Astrocyte (in vitro differentiated cells and primary cell): Measurements from ENCODE around the gene C11orf52. TPM values are rescaled to one million over a fixed set of nuclear protein-coding genes. Genes with fewer than 3 reads are reported as not detected.

Experiments used
- DNase-seq: peaks from one replicate; pipeline ENCODE4 v3.0.0-alpha.2; 2010; ENCODE audit warnings: low read depth
- FAIRE-seq: peaks from 2 replicates; lab custom pipeline; 2011; peaks lifted over from hg19 to GRCh38; lab: Jason Lieb, UNC
- H2AFZ ChIP-seq: 2 replicates; pipeline ENCODE4 v1.6.0; 2012; ENCODE audit warnings: low read depth, low read length, inconsistent platforms
- H3K27ac ChIP-seq: 2 replicates; pipeline ENCODE4 v1.5.1; 2011; ENCODE audit warnings: low read depth, low read length, inconsistent platforms
- H3K27me3 ChIP-seq: 2 replicates; pipeline ENCODE4 v1.6.0; 2011; ENCODE audit warnings: low read length, inconsistent platforms; ENCODE audit not compliant: insufficient read depth
- H3K36me3 ChIP-seq: 2 replicates; pipeline ENCODE4 v1.5.1; 2011; ENCODE audit warnings: low read length, inconsistent platforms; ENCODE audit not compliant: insufficient read depth
- H3K4me1 ChIP-seq: 2 replicates; pipeline ENCODE4 v1.5.1; 2011; ENCODE audit warnings: low read length, inconsistent platforms; ENCODE audit not compliant: insufficient read depth
- H3K4me2 ChIP-seq: 2 replicates; pipeline ENCODE4 v1.6.0; 2012; ENCODE audit warnings: low read length, inconsistent platforms
- H3K4me3 ChIP-seq: 2 replicates; pipeline ENCODE4 v1.5.1; 2011; ENCODE audit warnings: low read depth, mild to moderate bottlenecking, low read length, inconsistent platforms; ENCODE audit not compliant: insufficient read depth
- H3K79me2 ChIP-seq: 2 replicates; pipeline ENCODE4 v1.6.0; 2012; ENCODE audit warnings: mild to moderate bottlenecking, low read length, inconsistent platforms; ENCODE audit not compliant: insufficient read depth
- H3K9ac ChIP-seq: 2 replicates; pipeline ENCODE4 v1.6.0; 2012; ENCODE audit warnings: mild to moderate bottlenecking, low read length, inconsistent platforms
- H3K9me3 ChIP-seq: 2 replicates; pipeline ENCODE4 v1.5.1; 2012; ENCODE audit warnings: low read depth, mild to moderate bottlenecking, low read length, inconsistent platforms; ENCODE audit not compliant: insufficient read depth
- H4K20me1 ChIP-seq: 2 replicates; pipeline ENCODE4 v1.6.0; 2012; ENCODE audit warnings: low read length, inconsistent platforms; ENCODE audit not compliant: insufficient read depth
- H3K27ac Mint-ChIP-seq: one replicate; pipeline ENCODE4 v1.8.0; 2021; ENCODE audit warnings: mild to moderate bottlenecking, mixed read lengths; ENCODE audit not compliant: unreplicated experiment
- H3K27me3 Mint-ChIP-seq: one replicate; pipeline ENCODE4 v1.8.0; 2021; ENCODE audit warnings: low read depth, mixed read lengths; ENCODE audit not compliant: unreplicated experiment
- H3K36me3 Mint-ChIP-seq: one replicate; pipeline ENCODE4 v1.8.0; 2021; ENCODE audit warnings: low read depth, mixed read lengths; ENCODE audit not compliant: unreplicated experiment
- H3K4me1 Mint-ChIP-seq: one replicate; pipeline ENCODE4 v1.8.0; 2021; ENCODE audit warnings: low read depth, mixed read lengths; ENCODE audit not compliant: unreplicated experiment
- H3K4me3 Mint-ChIP-seq: one replicate; pipeline ENCODE4 v1.8.0; 2021; ENCODE audit warnings: mild to moderate bottlenecking, moderate library complexity, mixed read lengths; ENCODE audit not compliant: unreplicated experiment
- H3K9me3 Mint-ChIP-seq: one replicate; pipeline ENCODE4 v1.8.0; 2021; ENCODE audit warnings: mild to moderate bottlenecking, mixed read lengths; ENCODE audit not compliant: unreplicated experiment
- EZH2 ChIP-seq: IDR thresholded peaks from 2 replicates; pipeline ENCODE4 v1.6.1; 2012; ENCODE audit warnings: mild to moderate bottlenecking, low read length, inconsistent platforms; ENCODE audit not compliant: insufficient read depth
- total RNA-seq: library from RNA; stranded (reverse); gene quantifications from 2 replicates; pipeline ENCODE4 v1.2.1, GENCODE V29; 2021
- TF ChIP-seq, protein P1 (sequence below): IDR thresholded peaks from 2 replicates; pipeline ENCODE4 v1.5.1; 2011; ENCODE audit warnings: low read depth, mild to moderate bottlenecking, inconsistent platforms, low read length, moderate library complexity; ENCODE audit not compliant: insufficient read depth

Gene C11orf52
- total RNA-seq, 1 donor from 2014 or later = 0.50 TPM

DNA sequence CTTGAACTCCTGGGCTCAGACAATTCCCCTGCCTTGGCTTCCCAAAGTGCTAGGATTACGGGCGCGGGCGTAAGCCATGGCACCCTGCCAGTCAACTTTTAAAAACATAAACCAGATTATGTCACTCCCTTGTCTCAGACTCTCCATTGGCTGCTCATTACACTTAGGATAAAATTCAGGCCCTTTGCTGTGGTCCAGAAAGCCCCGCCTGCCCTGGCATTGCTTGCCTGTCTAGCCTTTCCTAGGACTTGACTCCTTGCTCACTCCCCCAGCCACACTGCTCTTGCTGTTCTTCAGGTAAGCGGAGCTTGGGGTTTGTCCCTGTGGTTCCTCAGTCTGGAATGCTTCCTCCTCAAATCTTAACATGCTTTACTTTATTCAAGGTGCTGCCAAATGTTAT lies 48.9 kb downstream of the C11orf52 start:
- Histone ChIP-seq H2AFZ (no peak overlapping the region), H3K4me1 (no peaks in the 10 kb centered on the region), H4K20me1 (no peaks in the 10 kb centered on the region), H3K4me3 (no peak overlapping the region), H3K9me3 (no peaks in the 10 kb centered on the region), H3K27ac (no peak overlapping the region), H3K27me3 (no peaks in the 10 kb centered on the region), H3K79me2 (no peaks in the 10 kb centered on the region), H3K36me3 (no peaks in the 10 kb centered on the region), H3K9ac (no peak overlapping the region), H3K4me2 (no peak overlapping the region)
- DNase-seq = no peak
- H3K4me3 Mint-ChIP-seq = no peak overlapping the region
- no peak overlapping the region for H3K27ac Mint-ChIP-seq
- peaks cover 11% of the 10 kb centered on the region for H3K36me3 Mint-ChIP-seq
- H3K27me3 Mint-ChIP-seq = no peaks in the 10 kb centered on the region
- no peaks in the 10 kb centered on the region for H3K9me3 Mint-ChIP-seq
- FAIRE-seq = no peak
- no peaks in the 10 kb centered on the region for H3K4me1 Mint-ChIP-seq
- TF ChIP-seq EZH2 = no peak
- TF ChIP-seq, protein P1, sequence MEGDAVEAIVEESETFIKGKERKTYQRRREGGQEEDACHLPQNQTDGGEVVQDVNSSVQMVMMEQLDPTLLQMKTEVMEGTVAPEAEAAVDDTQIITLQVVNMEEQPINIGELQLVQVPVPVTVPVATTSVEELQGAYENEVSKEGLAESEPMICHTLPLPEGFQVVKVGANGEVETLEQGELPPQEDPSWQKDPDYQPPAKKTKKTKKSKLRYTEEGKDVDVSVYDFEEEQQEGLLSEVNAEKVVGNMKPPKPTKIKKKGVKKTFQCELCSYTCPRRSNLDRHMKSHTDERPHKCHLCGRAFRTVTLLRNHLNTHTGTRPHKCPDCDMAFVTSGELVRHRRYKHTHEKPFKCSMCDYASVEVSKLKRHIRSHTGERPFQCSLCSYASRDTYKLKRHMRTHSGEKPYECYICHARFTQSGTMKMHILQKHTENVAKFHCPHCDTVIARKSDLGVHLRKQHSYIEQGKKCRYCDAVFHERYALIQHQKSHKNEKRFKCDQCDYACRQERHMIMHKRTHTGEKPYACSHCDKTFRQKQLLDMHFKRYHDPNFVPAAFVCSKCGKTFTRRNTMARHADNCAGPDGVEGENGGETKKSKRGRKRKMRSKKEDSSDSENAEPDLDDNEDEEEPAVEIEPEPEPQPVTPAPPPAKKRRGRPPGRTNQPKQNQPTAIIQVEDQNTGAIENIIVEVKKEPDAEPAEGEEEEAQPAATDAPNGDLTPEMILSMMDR = no peak

DNA sequence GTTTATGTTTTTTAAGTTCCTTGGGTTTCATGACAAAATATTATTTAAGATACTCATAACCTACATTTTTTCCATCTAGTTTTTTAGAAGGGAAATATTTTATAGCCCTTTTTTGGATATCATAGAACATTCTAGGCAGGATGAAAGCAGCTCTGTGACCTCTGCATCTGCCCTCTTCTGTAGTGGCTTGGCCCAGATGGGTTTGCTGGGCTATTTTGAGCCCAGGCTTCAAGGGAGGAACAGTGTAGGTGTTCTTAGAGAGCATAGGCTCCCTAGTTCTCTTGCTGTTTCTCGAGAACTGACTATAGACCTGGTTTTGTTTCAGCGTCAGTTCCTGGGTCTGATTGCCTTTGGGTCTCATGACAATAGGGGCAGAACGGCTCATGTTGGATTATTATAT lies 50.6 kb downstream of the C11orf52 start:
- Mint-ChIP-seq H3K36me3 (peaks cover 11% of the 10 kb centered on the region), H3K27ac (no peak overlapping the region), H3K4me3 (no peak overlapping the region), H3K4me1 (peaks cover 1% of the 10 kb centered on the region), H3K9me3 (no peaks in the 10 kb centered on the region), H3K27me3 (no peaks in the 10 kb centered on the region)
- Histone ChIP-seq H3K9ac (no peak overlapping the region), H2AFZ (no peak overlapping the region), H3K9me3 (no peaks in the 10 kb centered on the region), H4K20me1 (no peaks in the 10 kb centered on the region), H3K27me3 (no peaks in the 10 kb centered on the region), H3K4me2 (no peak overlapping the region), H3K4me3 (no peak overlapping the region), H3K4me1 (no peaks in the 10 kb centered on the region), H3K36me3 (no peaks in the 10 kb centered on the region), H3K79me2 (no peaks in the 10 kb centered on the region), H3K27ac (no peak overlapping the region)
- TF ChIP-seq, protein P1 = no peak
- TF ChIP-seq EZH2 = no peak
- no peak for DNase-seq
- no peak for FAIRE-seq

DNA sequence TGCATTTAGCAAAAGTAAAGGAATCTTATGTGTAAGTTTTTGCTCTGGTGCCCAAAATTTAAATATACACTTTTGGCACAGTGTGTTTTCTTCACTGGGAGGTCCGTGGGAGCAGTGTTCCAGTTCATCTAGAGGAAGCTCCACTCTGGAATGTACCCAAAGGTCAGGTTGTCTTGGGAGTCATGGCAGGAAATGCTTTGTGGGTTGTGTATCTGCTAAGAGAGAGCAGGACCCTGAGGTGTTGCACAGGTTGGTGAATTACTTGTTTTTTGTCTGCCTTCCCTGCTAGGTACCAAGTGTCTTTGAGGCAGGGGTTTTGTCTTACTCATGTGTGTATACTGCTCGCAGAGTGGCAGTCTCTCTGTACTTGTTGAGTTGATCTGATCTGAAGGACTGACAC lies 55.7 kb downstream of the C11orf52 start:
- Histone ChIP-seq H3K27me3 (no peaks in the 10 kb centered on the region), H2AFZ (no peak overlapping the region), H3K4me3 (no peak overlapping the region), H3K36me3 (no peaks in the 10 kb centered on the region), H3K79me2 (peaks cover 9% of the 10 kb centered on the region), H3K27ac (no peak overlapping the region), H3K9ac (no peak overlapping the region), H4K20me1 (no peaks in the 10 kb centered on the region), H3K9me3 (no peaks in the 10 kb centered on the region), H3K4me2 (no peak overlapping the region), H3K4me1 (peaks cover 15% of the 10 kb centered on the region)
- FAIRE-seq (no peak), DNase-seq (no peak)
- Mint-ChIP-seq H3K4me3 (no peak overlapping the region), H3K9me3 (no peaks in the 10 kb centered on the region), H3K27ac (no peak overlapping the region), H3K27me3 (no peaks in the 10 kb centered on the region), H3K36me3 (peaks cover 11% of the 10 kb centered on the region), H3K4me1 (peaks cover 20% of the 10 kb centered on the region)
- TF ChIP-seq, protein P1 = no peak
- no peak for TF ChIP-seq EZH2
